Adrenal gland (tissue), 5 donors: ENCODE results near the gene MAST2.

Experiments
- CTCF ChIP-seq, 6 experiments: fragments of 450-650 bp in 4 of 6; fragments of 200-600 bp in 2 of 6; sonication (generic) in 1 of 6; IDR thresholded peaks; 1 replicate in 5 of 6; 2 replicates in 1 of 6; pipeline versions ENCODE4 v1.5.1 to v1.8.0; 2016 to 2021; ENCODE audit warnings: antibody characterized with exemption in 6 of 6, mild to moderate bottlenecking in 2 of 6, moderate library complexity in 1 of 6
- POLR2A ChIP-seq, 2 donors: fragments of 450-650 bp; IDR thresholded peaks; one replicate each; pipeline ENCODE4 v1.6.1; 2017; ENCODE audit warnings: antibody characterized with exemption in 2 of 2, mild to moderate bottlenecking in 2 of 2, moderate library complexity in 1 of 2
- donor health status: DM: no; HTN: no; CAD: no.

- TF ChIP-seq CTCF (IDR thresholded peaks at IDR 0.05) = no peak
- no peak for TF ChIP-seq POLR2A (IDR thresholded peaks at IDR 0.05)
These were observed 176.4 kb downstream of the MAST2 start for GRCh38 chr1:45979778-45980176.
